ENCODE measurements around the gene PITPNM1.
"Not testable (repeated sequence)": the region's sequence is repeated elsewhere in the genome, so short reads cannot be mapped to it uniquely, and the experiment has no call there.

The PITPNM1 gene

GRCh38 chr11:67522844-67523555 lies 17.8 kb upstream of the PITPNM1 start, which contains the start of gene CABP2:
Gene CABP2, minus strand, starts transcription at chr11:67523446. Its CDS starts 120 bp downstream, at chr11:67523326.
- ATAC-seq, result no peak

GRCh38 chr11:67522338-67522737 lies 17.2 kb upstream of the PITPNM1 start:
- ATAC-seq, result no peak

GRCh38 chr11:67521924-67522323 lies 16.8 kb upstream of the PITPNM1 start:
- ATAC-seq, result no peak

- ATAC-seq, result no peak
Measured at GRCh38 chr11:67520856-67521824, 16.0 kb upstream of the PITPNM1 start.

GRCh38 chr11:67519726-67520125 lies 14.6 kb upstream of the PITPNM1 start:
- no peak for ATAC-seq

- ATAC-seq, result no peak
Measured at GRCh38 chr11:67517784-67518552, 12.8 kb upstream of the PITPNM1 start.

- no peak for ATAC-seq
Measured at GRCh38 chr11:67516806-67517205, 11.6 kb upstream of the PITPNM1 start.

GRCh38 chr11:67514116-67514515 lies 9.0 kb upstream of the PITPNM1 start:
- ATAC-seq, result no peak

- ATAC-seq, result not testable (repeated sequence)
Measured at GRCh38 chr11:67511558-67511957, 6.4 kb upstream of the PITPNM1 start.

- no peak for ATAC-seq
Measured at GRCh38 chr11:67510023-67510345, 4.8 kb upstream of the PITPNM1 start.

- ATAC-seq, result peak; percentile 32 to 42
Measured at GRCh38 chr11:67508486-67509121, 3.4 kb upstream of the PITPNM1 start.

GRCh38 chr11:67507864-67508485 lies 2.8 kb upstream of the PITPNM1 start, which contains the start of gene CDK2AP2:
Gene CDK2AP2, minus strand, starts transcription at chr11:67508162. Its CDS starts 80 bp downstream, at chr11:67508082.
- peak; percentile 78 for ATAC-seq

- no peak for ATAC-seq
Measured at GRCh38 chr11:67507242-67507863, 2.2 kb upstream of the PITPNM1 start.

- ATAC-seq, result no peak
Measured at GRCh38 chr11:67506426-67507051, 1.4 kb upstream of the PITPNM1 start.

GRCh38 chr11:67505605-67506396 lies 638 bp upstream of the PITPNM1 start:
- peak; percentile 59 to 60 for ATAC-seq

GRCh38 chr11:67504005-67504949 lies 886 bp downstream of the PITPNM1 start:
- no peak for ATAC-seq

GRCh38 chr11:67503119-67504004 lies 1.8 kb downstream of the PITPNM1 start:
- no peak for ATAC-seq

Data from activated CD4-positive, CD25-positive, alpha-beta regulatory T cell treated with anti-CD3 and anti-CD28 coated beads, Interleukin-2, amount 50 U/mL, for 24 hours (primary cell).